ENCODE data around the gene VIPAS39.
A peak's percentile ranks its signal among the peaks of the same experiment; 100 is the strongest.

VIPAS39 gene

GRCh38 chr14:77457522-77458248, at the start of gene VIPAS39, which contains the start of gene AHSA1:
Gene VIPAS39 (minus strand): TSS chr14:77457601. CDS start chr14:77454102, 3,499 bp downstream.
Gene AHSA1 (plus strand): TSS chr14:77458093. CDS start chr14:77458190, 97 bp downstream.
- peak; percentile 89 to 99 (median 98) for DNase-seq

- DNase-seq: no peak
Measured at GRCh38 chr14:77505031-77505430, 47.6 kb upstream of the VIPAS39 start.

- DNase-seq: no peak
Measured at GRCh38 chr14:77503138-77503537, 45.7 kb upstream of the VIPAS39 start.

GRCh38 chr14:77502109-77502782, 44.8 kb upstream of the VIPAS39 start:
- DNase-seq: no peak

- peak in 1 of 56 donors; percentile 81 for DNase-seq
Measured at GRCh38 chr14:77498984-77499527, 41.7 kb upstream of the VIPAS39 start.

GRCh38 chr14:77498120-77498979, 40.9 kb upstream of the VIPAS39 start, which contains the start of gene ISM2:
Gene ISM2 (minus strand): TSS chr14:77498816. CDS start chr14:77498793, 23 bp downstream.
- peak in 24 of 56 donors; percentile 6 to 81 (median 22) for DNase-seq

- no peak for DNase-seq
Measured at GRCh38 chr14:77495334-77495733, 37.9 kb upstream of the VIPAS39 start.

- DNase-seq: no peak
Measured at GRCh38 chr14:77491056-77491455, 33.7 kb upstream of the VIPAS39 start.

GRCh38 chr14:77490347-77490986, 33.1 kb upstream of the VIPAS39 start:
- DNase-seq: no peak

- DNase-seq: no peak
Measured at GRCh38 chr14:77489041-77489440, 31.6 kb upstream of the VIPAS39 start.

- no peak for DNase-seq
Measured at GRCh38 chr14:77488558-77488957, 31.2 kb upstream of the VIPAS39 start.

GRCh38 chr14:77485901-77486678, 28.7 kb upstream of the VIPAS39 start:
- no peak for DNase-seq

- no peak for DNase-seq
Measured at GRCh38 chr14:77485256-77485655, 27.9 kb upstream of the VIPAS39 start.

- no peak for DNase-seq
Measured at GRCh38 chr14:77482422-77482821, 25.0 kb upstream of the VIPAS39 start.

- no peak for DNase-seq
Measured at GRCh38 chr14:77478796-77479195, 21.4 kb upstream of the VIPAS39 start.

GRCh38 chr14:77478029-77478428, 20.6 kb upstream of the VIPAS39 start:
- DNase-seq: no peak

- no peak for DNase-seq
Measured at GRCh38 chr14:77475432-77476115, 18.2 kb upstream of the VIPAS39 start.

GRCh38 chr14:77474479-77475177, 17.2 kb upstream of the VIPAS39 start:
- no peak for DNase-seq

GRCh38 chr14:77473921-77474320, 16.5 kb upstream of the VIPAS39 start:
- no peak for DNase-seq

All from nucleus accumbens (tissue), 56 donors.